Measurements from ENCODE around the gene CACNA1C. TPM values are rescaled to one million over a fixed set of nuclear protein-coding genes. Genes with fewer than 3 reads are reported as not detected.

The CACNA1C gene
- total and polyA plus RNA-seq, 2 of the 4 experiments (the other 2 are of a cell fraction), result 1.6 to 2.6 TPM

DNA sequence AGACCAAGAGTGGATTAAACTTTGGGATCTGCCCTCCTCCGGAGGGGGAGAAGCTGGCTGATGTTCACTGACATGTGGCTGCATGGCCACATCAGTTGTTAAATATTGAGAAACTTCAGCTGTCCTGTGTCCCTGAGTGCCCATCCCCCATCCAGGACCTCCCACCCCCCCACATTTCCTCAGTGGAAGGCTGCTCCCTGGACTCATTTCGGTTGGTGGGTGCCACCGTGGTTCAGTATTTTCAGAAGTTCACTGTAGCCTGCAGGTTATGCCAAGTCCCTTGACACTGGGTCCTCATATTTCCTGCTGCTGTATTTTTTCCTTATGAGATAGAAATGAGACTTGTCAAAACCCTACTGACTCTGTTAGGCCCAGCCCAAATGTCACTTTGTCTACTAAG is 302.4 kb downstream of the CACNA1C start:
- Histone ChIP-seq H2BK15ac (ENCODE audit: low read depth, low read length) (no peak overlapping the region), H4K91ac (ENCODE audit: insufficient read depth, low read depth, low read length) (no peak overlapping the region), H3K9ac (ENCODE audit: low read depth, low read length) (no peak overlapping the region), H3K14ac (replicated peaks; ENCODE audit: low read depth, low read length) (no peak overlapping the region), H4K5ac (ENCODE audit: low read depth, low read length) (no peak overlapping the region), H3K4me1 (ENCODE audit: control insufficient read depth, insufficient read depth, low read length) (peaks cover 6% of the 10 kb centered on the region; the same call in 1 of the 2 replicates), H3K4me3 (ENCODE audit: insufficient read depth, low read depth, low read length) (no peak overlapping the region), H3K79me1 (ENCODE audit: low read depth in 1 of 2, low read length in 2 of 2) (no peaks in the 10 kb centered on the region), H2AFZ (replicated peaks; ENCODE audit: low read length, poor library complexity) (no peak overlapping the region), H3K36me3 (ENCODE audit: control insufficient read depth, insufficient read depth, low read length) (no peaks in the 10 kb centered on the region), H2AK5ac (ENCODE audit: low read depth, low read length) (no peak overlapping the region), H4K20me1 (ENCODE audit: insufficient read depth, low read length) (no peaks in the 10 kb centered on the region; the same call in 1 of the 2 replicates), H4K8ac (ENCODE audit: low read depth in 2 of 2, low read length in 2 of 2) (no peak overlapping the region), H2AK9ac (replicated peaks; ENCODE audit: low read depth, low read length, poor library complexity) (no peak overlapping the region), H3K27me3 (ENCODE audit: control insufficient read depth, insufficient read depth, low read length) (no peaks in the 10 kb centered on the region; the same call in 1 of the 2 replicates), H3K23ac (ENCODE audit: low read depth, low read length) (no peak overlapping the region), H3K18ac (ENCODE audit: low read depth, low read length) (no peak overlapping the region), H2BK5ac (ENCODE audit: low read depth, low read length, poor library complexity, severe bottlenecking) (no peak overlapping the region), H3K4ac (ENCODE audit: low read depth, low read length) (no peak overlapping the region), H2BK120ac (ENCODE audit: low read depth, low read length) (no peak overlapping the region), H3K9me1 (ENCODE audit: insufficient read depth, low read length) (peaks cover 3% of the 10 kb centered on the region; the same call in 1 of the 2 replicates), H2BK20ac (ENCODE audit: low read depth, low read length) (no peak overlapping the region), H3K56ac (ENCODE audit: extremely low read depth, insufficient read depth, low read length) (no peak overlapping the region), H3K4me2 (ENCODE audit: low read depth, low read length) (no peak overlapping the region), H3K9me3 (ENCODE audit: control insufficient read depth, insufficient read depth, low read length) (no peaks in the 10 kb centered on the region), H3K27ac (ENCODE audit: insufficient read depth, low read length) (no peak overlapping the region)
- no peak for DNase-seq
- intact Hi-C loops (cut with micrococcal nuclease), result no loop called here
- no peak for ATAC-seq (ENCODE audit: low read depth)
- WGBS, 2 experiments (ENCODE audit: extremely low coverage in 2 of 2, insufficient read length in 1 of 2), result no CpG with 5 or more reads among the region's 3 CpGs
- TF ChIP-seq, protein P1, sequence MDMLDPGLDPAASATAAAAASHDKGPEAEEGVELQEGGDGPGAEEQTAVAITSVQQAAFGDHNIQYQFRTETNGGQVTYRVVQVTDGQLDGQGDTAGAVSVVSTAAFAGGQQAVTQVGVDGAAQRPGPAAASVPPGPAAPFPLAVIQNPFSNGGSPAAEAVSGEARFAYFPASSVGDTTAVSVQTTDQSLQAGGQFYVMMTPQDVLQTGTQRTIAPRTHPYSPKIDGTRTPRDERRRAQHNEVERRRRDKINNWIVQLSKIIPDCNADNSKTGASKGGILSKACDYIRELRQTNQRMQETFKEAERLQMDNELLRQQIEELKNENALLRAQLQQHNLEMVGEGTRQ (IDR thresholded peaks at IDR 0.05; ENCODE audit: low read depth, low read length), result no peak
- TF ChIP-seq POLR2A (IDR thresholded peaks at IDR 0.05; ENCODE audit: low read depth, low read length), result no peak
- POLR2A ChIA-PET (ENCODE audit: unreplicated experiment), result no interaction called here
- no TSS peak for BruUV-seq (replicated peaks)
- dilution Hi-C loops (cut with HindIII; ENCODE audit: low sequenced_read_pairs, unreplicated experiment), result no loop called here
- CTCF ChIA-PET, result no interaction called here
- in situ Hi-C loops (cut with MboI; ENCODE audit: low sequenced_read_pairs), result no loop called here

All from IMR-90 (cell line).